DND-41 (cell line): ENCODE results near the gene APLF.

Experiments used
- ATAC-seq: fragments of 200-7000 bp; cut with Tn5 transposase; 3 replicates; pipeline ENCODE4 v1.9.1; 2021; ENCODE audit warnings: low read depth; ENCODE audit not compliant: insufficient read depth
- DNase-seq: peaks from one replicate; pipeline ENCODE4 v3.0.0-alpha.2; 2020
- H2AFZ ChIP-seq: 2 replicates; pipeline ENCODE4 v1.6.0; 2012; ENCODE audit warnings: low read depth, low read length
- H3K27ac ChIP-seq: 2 replicates; pipeline ENCODE4 v1.5.1; 2012; ENCODE audit warnings: low read length, inconsistent platforms
- H3K27me3 ChIP-seq: fragments of 200-600 bp; sonication (generic); 2 replicates; pipeline ENCODE4 v1.6.0; 2012; ENCODE audit warnings: low read length, mild to moderate bottlenecking, inconsistent platforms; ENCODE audit not compliant: insufficient read depth, poor library complexity
- H3K36me3 ChIP-seq: 2 replicates; pipeline ENCODE4 v1.5.1; 2012; ENCODE audit warnings: low read length, inconsistent platforms; ENCODE audit not compliant: insufficient read depth
- H3K4me1 ChIP-seq: 2 replicates; pipeline ENCODE4 v1.5.1; 2012; ENCODE audit warnings: mild to moderate bottlenecking, low read length; ENCODE audit not compliant: insufficient read depth
- H3K4me2 ChIP-seq: 2 replicates; pipeline ENCODE4 v1.6.0; 2012; ENCODE audit warnings: mild to moderate bottlenecking, moderate library complexity, low read length, inconsistent platforms; ENCODE audit not compliant: insufficient read depth
- H3K4me3 ChIP-seq, 2 experiments: fragments of 200-600 bp in 1 of 2; shearing (Covaris generic) in 1 of 2; 2 replicates each; pipeline ENCODE4 v1.5.1; 2012 to 2016; ENCODE audit warnings: inconsistent platforms in 2 of 2, low read length in 2 of 2, mild to moderate bottlenecking in 2 of 2, low read depth in 1 of 2, moderate library complexity in 1 of 2
- H3K79me2 ChIP-seq: 2 replicates; pipeline ENCODE4 v1.6.0; 2012; ENCODE audit warnings: low read length, inconsistent platforms; ENCODE audit not compliant: insufficient read depth
- H3K9ac ChIP-seq: 2 replicates; pipeline ENCODE4 v1.6.0; 2012; ENCODE audit warnings: low read depth, mild to moderate bottlenecking, inconsistent platforms, low read length, moderate library complexity
- H3K9me3 ChIP-seq: 2 replicates; pipeline ENCODE4 v1.5.1; 2012; ENCODE audit warnings: low read length, moderate library complexity, mild to moderate bottlenecking, inconsistent platforms; ENCODE audit not compliant: insufficient read depth, severe bottlenecking
- H4K20me1 ChIP-seq: 2 replicates; pipeline ENCODE4 v1.6.0; 2012; ENCODE audit warnings: low read length; ENCODE audit not compliant: insufficient read depth
- EZH2 ChIP-seq: IDR thresholded peaks from 3 replicates; pipeline ENCODE4 v1.6.1; 2012; ENCODE audit warnings: borderline replicate concordance, low read depth, mild to moderate bottlenecking, moderate library complexity, low read length, inconsistent platforms; ENCODE audit not compliant: severe bottlenecking
- TF ChIP-seq, protein P1 (sequence below): IDR thresholded peaks from 2 replicates; pipeline ENCODE4 v1.5.1; 2012; ENCODE audit warnings: borderline replicate concordance, low read length, moderate library complexity, mild to moderate bottlenecking; ENCODE audit not compliant: poor library complexity, severe bottlenecking; ENCODE audit errors: extremely low read depth

The APLF gene

DNA sequence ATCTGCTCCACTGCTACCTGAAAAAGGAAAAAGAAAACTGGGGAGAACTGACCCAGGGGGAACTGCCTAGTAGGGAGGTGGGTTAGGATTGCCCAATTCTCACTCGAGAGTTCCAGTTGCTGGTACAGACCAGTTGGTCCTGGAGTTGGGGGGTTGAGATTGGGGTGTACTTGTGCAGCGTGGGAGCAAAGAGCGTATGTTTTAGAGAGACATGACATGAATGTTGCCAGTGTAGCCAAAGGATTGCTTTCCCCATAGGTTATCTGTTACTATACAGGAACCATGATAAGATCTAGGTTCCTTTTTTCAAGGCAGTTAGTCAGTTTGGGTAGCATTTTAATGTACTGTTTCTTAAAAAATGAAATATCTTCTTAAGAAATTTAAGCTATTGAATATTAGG lies 68.6 kb downstream of the APLF start:
- no peak overlapping the region for H3K27ac ChIP-seq
- H4K20me1 ChIP-seq = no peaks in the 10 kb centered on the region
- no peaks in the 10 kb centered on the region for H3K9me3 ChIP-seq
- no peaks in the 10 kb centered on the region for H3K27me3 ChIP-seq
- no peak overlapping the region for H3K4me3 ChIP-seq
- H2AFZ ChIP-seq = no peak overlapping the region
- no peaks in the 10 kb centered on the region for H3K36me3 ChIP-seq
- H3K4me1 ChIP-seq = peaks cover 7% of the 10 kb centered on the region
- ATAC-seq (no peak), DNase-seq (no peak)
- no peak overlapping the region for H3K4me2 ChIP-seq
- TF ChIP-seq EZH2 = no peak
- TF ChIP-seq, protein P1, sequence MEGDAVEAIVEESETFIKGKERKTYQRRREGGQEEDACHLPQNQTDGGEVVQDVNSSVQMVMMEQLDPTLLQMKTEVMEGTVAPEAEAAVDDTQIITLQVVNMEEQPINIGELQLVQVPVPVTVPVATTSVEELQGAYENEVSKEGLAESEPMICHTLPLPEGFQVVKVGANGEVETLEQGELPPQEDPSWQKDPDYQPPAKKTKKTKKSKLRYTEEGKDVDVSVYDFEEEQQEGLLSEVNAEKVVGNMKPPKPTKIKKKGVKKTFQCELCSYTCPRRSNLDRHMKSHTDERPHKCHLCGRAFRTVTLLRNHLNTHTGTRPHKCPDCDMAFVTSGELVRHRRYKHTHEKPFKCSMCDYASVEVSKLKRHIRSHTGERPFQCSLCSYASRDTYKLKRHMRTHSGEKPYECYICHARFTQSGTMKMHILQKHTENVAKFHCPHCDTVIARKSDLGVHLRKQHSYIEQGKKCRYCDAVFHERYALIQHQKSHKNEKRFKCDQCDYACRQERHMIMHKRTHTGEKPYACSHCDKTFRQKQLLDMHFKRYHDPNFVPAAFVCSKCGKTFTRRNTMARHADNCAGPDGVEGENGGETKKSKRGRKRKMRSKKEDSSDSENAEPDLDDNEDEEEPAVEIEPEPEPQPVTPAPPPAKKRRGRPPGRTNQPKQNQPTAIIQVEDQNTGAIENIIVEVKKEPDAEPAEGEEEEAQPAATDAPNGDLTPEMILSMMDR = no peak
- H3K79me2 ChIP-seq = no peaks in the 10 kb centered on the region
- no peak overlapping the region for H3K9ac ChIP-seq

DNA sequence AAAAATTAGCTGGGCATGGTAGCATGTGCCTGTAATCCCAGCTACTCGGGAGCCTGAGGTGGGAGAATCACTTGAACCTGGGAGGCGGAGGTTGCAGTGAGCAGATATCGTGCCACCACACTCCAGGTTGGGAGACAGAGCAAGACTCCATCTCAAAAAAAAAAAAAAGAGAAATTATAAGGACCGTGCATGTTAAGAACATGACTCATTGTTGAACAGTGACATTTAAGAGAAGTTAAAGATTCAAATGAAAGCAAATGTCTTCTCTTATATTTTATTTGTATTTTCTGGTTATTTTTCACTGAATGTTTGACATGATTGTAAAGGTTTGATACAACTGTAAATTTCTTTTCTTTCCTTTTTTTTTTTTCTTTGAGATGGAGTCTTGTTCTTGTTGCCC lies 69.6 kb downstream of the APLF start:
- H3K4me1 ChIP-seq = peaks cover 7% of the 10 kb centered on the region
- H3K27me3 ChIP-seq = no peaks in the 10 kb centered on the region
- no peak overlapping the region for H3K4me3 ChIP-seq
- no peaks in the 10 kb centered on the region for H4K20me1 ChIP-seq
- no peak overlapping the region for H3K4me2 ChIP-seq
- no peaks in the 10 kb centered on the region for H3K79me2 ChIP-seq
- H3K27ac ChIP-seq = no peak overlapping the region
- H3K9ac ChIP-seq = no peak overlapping the region
- no peak for TF ChIP-seq EZH2
- TF ChIP-seq, protein P1 = no peak
- H3K9me3 ChIP-seq = peaks cover 3% of the 10 kb centered on the region
- no peaks in the 10 kb centered on the region for H3K36me3 ChIP-seq
- no peak overlapping the region for H2AFZ ChIP-seq
- DNase-seq (no peak), ATAC-seq (no peak)

DNA sequence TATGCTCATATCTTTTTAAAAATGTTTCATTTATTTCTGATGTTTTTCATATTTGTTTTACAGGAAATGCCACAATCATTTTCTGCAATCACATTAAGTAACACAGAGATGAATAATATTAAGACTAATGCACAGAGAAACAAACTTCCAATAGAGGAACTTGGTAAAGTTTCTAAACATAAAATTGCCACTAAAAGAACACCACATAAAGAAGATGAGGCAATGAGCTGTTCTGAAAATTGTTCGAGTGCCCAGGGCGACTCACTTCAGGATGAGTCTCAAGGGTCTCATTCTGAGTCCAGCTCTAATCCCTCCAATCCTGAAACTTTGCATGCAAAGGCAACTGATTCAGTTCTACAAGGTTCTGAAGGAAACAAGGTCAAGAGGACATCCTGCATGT lies 70.4 kb downstream of the APLF start:
- Histone ChIP-seq H3K4me2 (no peak overlapping the region), H3K36me3 (no peaks in the 10 kb centered on the region), H4K20me1 (no peaks in the 10 kb centered on the region), H3K9me3 (peaks cover 3% of the 10 kb centered on the region), H3K27ac (no peak overlapping the region), H3K4me1 (peaks cover 7% of the 10 kb centered on the region), H3K79me2 (no peaks in the 10 kb centered on the region), H3K4me3 (no peak overlapping the region), H3K9ac (no peak overlapping the region), H3K27me3 (no peaks in the 10 kb centered on the region), H2AFZ (no peak overlapping the region)
- ATAC-seq (no peak), DNase-seq (no peak)
- TF ChIP-seq EZH2 = no peak
- TF ChIP-seq, protein P1 = no peak

DNA sequence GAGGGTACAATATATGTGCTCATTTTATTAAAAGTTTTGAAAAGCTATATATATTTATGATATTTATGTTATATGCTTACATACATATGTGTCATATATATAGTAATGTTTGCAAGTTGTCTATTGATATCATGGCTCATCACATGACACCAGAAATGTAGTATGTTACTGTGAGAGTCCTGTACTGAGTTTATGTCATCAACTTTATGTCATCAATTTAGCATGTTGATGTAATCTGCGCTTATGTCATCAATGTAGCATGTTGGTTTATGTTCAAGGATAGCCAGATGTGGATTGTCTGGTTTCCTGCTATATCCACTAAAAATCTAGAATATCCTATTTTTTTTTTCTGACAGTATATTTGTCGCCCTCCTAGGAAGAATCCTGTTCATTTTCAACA lies 77.4 kb downstream of the APLF start:
- no peaks in the 10 kb centered on the region for H3K79me2 ChIP-seq
- H3K4me1 ChIP-seq = no peaks in the 10 kb centered on the region
- DNase-seq = no peak
- H3K9ac ChIP-seq = no peak overlapping the region
- H3K4me2 ChIP-seq = no peak overlapping the region
- no peak for ATAC-seq
- peaks cover 3% of the 10 kb centered on the region for H3K9me3 ChIP-seq
- no peaks in the 10 kb centered on the region for H4K20me1 ChIP-seq
- no peak overlapping the region for H2AFZ ChIP-seq
- no peaks in the 10 kb centered on the region for H3K27me3 ChIP-seq
- H3K4me3 ChIP-seq = no peak overlapping the region
- no peaks in the 10 kb centered on the region for H3K36me3 ChIP-seq
- no peak overlapping the region for H3K27ac ChIP-seq
- no peak for TF ChIP-seq EZH2
- TF ChIP-seq, protein P1 = no peak
